Panc1 (cell line): Measurements from ENCODE around the gene GRIK4.

Source experiments
- POLR2AphosphoS5 ChIP-seq: IDR thresholded peaks from 2 replicates; pipeline ENCODE4 v1.6.1; 2012; ENCODE audit warnings: mild to moderate bottlenecking, low read depth, low read length, moderate library complexity
- REST ChIP-seq, 2 experiments: IDR thresholded peaks; 2 replicates each; pipeline ENCODE4 v1.6.1; 2011 to 2012; ENCODE audit warnings: low read depth in 2 of 2, control low read depth in 1 of 2, low read length in 1 of 2, mild to moderate bottlenecking in 1 of 2, moderate library complexity in 1 of 2; ENCODE audit not compliant: insufficient read depth in 1 of 2
- SIN3A ChIP-seq: IDR thresholded peaks from 2 replicates; pipeline ENCODE4 v1.6.1; 2012; ENCODE audit warnings: low read depth, mild to moderate bottlenecking, low read length, moderate library complexity, borderline replicate concordance; ENCODE audit not compliant: insufficient read depth
- TCF7L2 ChIP-seq: IDR thresholded peaks from 2 replicates; pipeline ENCODE4 v1.6.1; 2011; ENCODE audit warnings: mild to moderate bottlenecking, low read depth, low read length, inconsistent platforms
- TF ChIP-seq, protein P1 (sequence below): fragments of 450-650 bp; IDR thresholded peaks from 2 replicates; pipeline ENCODE4 v1.5.1; 2017; ENCODE audit warnings: mild to moderate bottlenecking

- TF ChIP-seq, protein P1, sequence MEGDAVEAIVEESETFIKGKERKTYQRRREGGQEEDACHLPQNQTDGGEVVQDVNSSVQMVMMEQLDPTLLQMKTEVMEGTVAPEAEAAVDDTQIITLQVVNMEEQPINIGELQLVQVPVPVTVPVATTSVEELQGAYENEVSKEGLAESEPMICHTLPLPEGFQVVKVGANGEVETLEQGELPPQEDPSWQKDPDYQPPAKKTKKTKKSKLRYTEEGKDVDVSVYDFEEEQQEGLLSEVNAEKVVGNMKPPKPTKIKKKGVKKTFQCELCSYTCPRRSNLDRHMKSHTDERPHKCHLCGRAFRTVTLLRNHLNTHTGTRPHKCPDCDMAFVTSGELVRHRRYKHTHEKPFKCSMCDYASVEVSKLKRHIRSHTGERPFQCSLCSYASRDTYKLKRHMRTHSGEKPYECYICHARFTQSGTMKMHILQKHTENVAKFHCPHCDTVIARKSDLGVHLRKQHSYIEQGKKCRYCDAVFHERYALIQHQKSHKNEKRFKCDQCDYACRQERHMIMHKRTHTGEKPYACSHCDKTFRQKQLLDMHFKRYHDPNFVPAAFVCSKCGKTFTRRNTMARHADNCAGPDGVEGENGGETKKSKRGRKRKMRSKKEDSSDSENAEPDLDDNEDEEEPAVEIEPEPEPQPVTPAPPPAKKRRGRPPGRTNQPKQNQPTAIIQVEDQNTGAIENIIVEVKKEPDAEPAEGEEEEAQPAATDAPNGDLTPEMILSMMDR = no peak
- no peak for TF ChIP-seq REST (IDR thresholded peaks at IDR 0.05; ENCODE audit: insufficient read depth in 1 of 2, low read depth in 2 of 2, low read length in 1 of 2)
- no peak for TF ChIP-seq POLR2AphosphoS5
- TF ChIP-seq TCF7L2 = no peak
- no peak for TF ChIP-seq SIN3A
These were observed 140.3 kb downstream of the GRIK4 start for GRCh38 chr11:120651836-120652235.
